SK-N-SH (cell line): ENCODE results near the gene PDCD6IP. TPM values are rescaled to one million over a fixed set of nuclear protein-coding genes. Genes with fewer than 3 reads are reported as not detected.

Experiments used
- CTCF ChIA-PET: fragments of 300-600, 350-600 bp; formaldehyde crosslinking; extraction: SDS; loops from one replicate; lab custom pipeline; 2021; lab: Yijun Ruan, JAX
- POLR2A ChIA-PET: fragments of 350-600 bp; sonication (Branson Sonifier 250); formaldehyde crosslinking; extraction: SDS; loops from one replicate; lab custom pipeline; 2020; ENCODE audit warnings: antibody characterized with exemption, inconsistent platforms; lab: Yijun Ruan, JAX
- DNase-seq: peaks from one replicate; pipeline ENCODE4 v3.0.0; 2012
- H2AFZ ChIP-seq: fragments of 200-600 bp; sonication (generic); 2 replicates; pipeline ENCODE4 v1.8.1; 2016; ENCODE audit warnings: antibody characterized with exemption, mild to moderate bottlenecking, low read depth
- H3F3A ChIP-seq: fragments of 200-600 bp; sonication (generic); replicated peaks from 2 replicates; pipeline ENCODE3; 2016; ENCODE audit warnings: antibody characterized with exemption, mild to moderate bottlenecking; ENCODE audit not compliant: insufficient read depth
- H3K27ac ChIP-seq, 2 experiments: fragments of 200-500 bp in 1 of 2; fragments of 200-600 bp in 1 of 2; sonication (Bioruptor generic) in 1 of 2; sonication (generic), shearing (Covaris generic) in 1 of 2; 2 replicates each; pipeline versions ENCODE4 v1.5.1 to v1.6.1; 2014 to 2016; ENCODE audit warnings: low read depth in 2 of 2, inconsistent platforms in 1 of 2, low read length in 1 of 2, mild to moderate bottlenecking in 1 of 2, mixed read lengths in 1 of 2
- H3K27me3 ChIP-seq: fragments of 200-600 bp; sonication (generic), shearing (Covaris generic); 2 replicates; pipeline ENCODE4 v1.6.1; 2016; ENCODE audit warnings: mixed run types; ENCODE audit not compliant: insufficient read depth
- H3K36me3 ChIP-seq, 2 experiments: fragments of 200-500 bp in 1 of 2; fragments of 200-600 bp in 1 of 2; sonication (Bioruptor generic) in 1 of 2; sonication (generic) in 1 of 2; replicated peaks in 1 of 2; 2 replicates each; pipeline versions ENCODE3 to v1.5.1; 2014 to 2016; ENCODE audit warnings: low read length in 1 of 2, mild to moderate bottlenecking in 1 of 2; ENCODE audit not compliant: insufficient read depth in 2 of 2, control insufficient read depth in 1 of 2
- H3K4me1 ChIP-seq, 2 experiments: fragments of 200-500 bp in 1 of 2; fragments of 200-600 bp in 1 of 2; sonication (Bioruptor generic) in 1 of 2; sonication (generic), shearing (Covaris generic) in 1 of 2; 2 replicates each; pipeline versions ENCODE4 v1.5.1 to v1.6.1; 2014 to 2016; ENCODE audit warnings: low read depth in 1 of 2, low read length in 1 of 2, mixed run types in 1 of 2; ENCODE audit not compliant: insufficient read depth in 2 of 2, control insufficient read depth in 1 of 2
- H3K4me2 ChIP-seq: fragments of 200-600 bp; sonication (generic), shearing (Covaris generic); 2 replicates; pipeline ENCODE4 v1.6.1; 2017; ENCODE audit warnings: mixed run types
- H3K4me3 ChIP-seq, 2 experiments: fragments of 200-500 bp in 1 of 2; fragments of 200-600 bp in 1 of 2; sonication (Bioruptor generic) in 1 of 2; sonication (generic), shearing (Covaris generic) in 1 of 2; 2 replicates each; pipeline versions ENCODE4 v1.5.1 to v1.8.1; 2014 to 2016; ENCODE audit warnings: low read depth in 2 of 2, inconsistent platforms in 1 of 2, low read length in 1 of 2, mild to moderate bottlenecking in 1 of 2, mixed read lengths in 1 of 2, moderate library complexity in 1 of 2
- H3K79me2 ChIP-seq: fragments of 200-600 bp; sonication (generic); 2 replicates; pipeline ENCODE4 v1.8.1; 2017; ENCODE audit warnings: mild to moderate bottlenecking; ENCODE audit not compliant: insufficient read depth
- H3K9ac ChIP-seq: fragments of 200-600 bp; sonication (generic); 2 replicates; pipeline ENCODE4 v1.6.1; 2017; ENCODE audit warnings: mixed run types
- H3K9me2 ChIP-seq: fragments of 200-600 bp; sonication (generic); 2 replicates; pipeline ENCODE4 v1.6.1; 2017; ENCODE audit warnings: mixed run types
- H3K9me3 ChIP-seq: fragments of 200-600 bp; sonication (generic); 2 replicates; pipeline ENCODE4 v1.6.1; 2017; ENCODE audit warnings: mixed run types, mild to moderate bottlenecking, moderate library complexity
- H4K20me1 ChIP-seq: fragments of 200-600 bp; sonication (generic); 2 replicates; pipeline ENCODE4 v1.6.1; 2017; ENCODE audit warnings: mild to moderate bottlenecking, mixed run types; ENCODE audit not compliant: insufficient read depth
- CHD2 ChIP-seq: fragments of 150-350 bp; IDR thresholded peaks from 2 replicates; pipeline ENCODE4 v1.6.1; 2018; ENCODE audit warnings: low read length; ENCODE audit not compliant: partially characterized antibody
- CTCF ChIP-seq: fragments of 200-600 bp; sonication (generic); IDR thresholded peaks from 2 replicates; pipeline ENCODE4 v1.6.1; 2017; ENCODE audit warnings: antibody characterized with exemption, mild to moderate bottlenecking, moderate library complexity
- EZH2phosphoT487 ChIP-seq: fragments of 200-600 bp; sonication (generic); IDR thresholded peaks from 2 replicates; pipeline ENCODE4 v1.6.1; 2017; ENCODE audit warnings: low read depth, mixed run types, mild to moderate bottlenecking, antibody characterized with exemption, moderate library complexity, borderline replicate concordance
- IRF3 ChIP-seq: fragments of 150-350 bp; IDR thresholded peaks from 2 replicates; pipeline ENCODE4 v1.6.1; 2016; ENCODE audit warnings: mild to moderate bottlenecking, low read depth, low read length
- JUND ChIP-seq: IDR thresholded peaks from 2 replicates; pipeline ENCODE4 v1.4.0; 2012
- MEF2A ChIP-seq: IDR thresholded peaks from 2 replicates; pipeline ENCODE4 v1.4.0; 2012; ENCODE audit warnings: low read depth, borderline replicate concordance
- MXI1 ChIP-seq: IDR thresholded peaks from 2 replicates; pipeline ENCODE4 v1.6.1; 2012; ENCODE audit warnings: mild to moderate bottlenecking, low read depth, low read length, improper control_type of control experiment
- NFIC ChIP-seq: IDR thresholded peaks from 2 replicates; pipeline ENCODE4 v1.4.0; 2012; ENCODE audit warnings: borderline replicate concordance
- PBX3 ChIP-seq: IDR thresholded peaks from 2 replicates; pipeline ENCODE4; 2012
- POLR2AphosphoS5 ChIP-seq: IDR thresholded peaks from 2 replicates; pipeline ENCODE4 v1.6.1; 2012; ENCODE audit warnings: low read depth, low read length
- SIN3A ChIP-seq: IDR thresholded peaks from 2 replicates; pipeline ENCODE4 v1.6.1; 2012; ENCODE audit warnings: low read depth, mild to moderate bottlenecking, low read length, moderate library complexity, borderline replicate concordance
- TAF1 ChIP-seq: IDR thresholded peaks from 2 replicates; pipeline ENCODE4 v1.6.1; 2012; ENCODE audit warnings: low read depth, mild to moderate bottlenecking, low read length, moderate library complexity, borderline replicate concordance
- TCF12 ChIP-seq: IDR thresholded peaks from 2 replicates; pipeline ENCODE4 v1.4.0; 2012
- TEAD4 ChIP-seq: IDR thresholded peaks from 2 replicates; pipeline ENCODE4 v1.4.0; 2012; ENCODE audit warnings: mild to moderate bottlenecking, borderline replicate concordance; ENCODE audit not compliant: insufficient read depth
- USF1 ChIP-seq: IDR thresholded peaks from 2 replicates; pipeline ENCODE4 v1.4.0; 2012; ENCODE audit warnings: low read depth, borderline replicate concordance
- YY1 ChIP-seq: IDR thresholded peaks from 2 replicates; pipeline ENCODE4 v1.4.0; 2012; ENCODE audit warnings: low read depth, mild to moderate bottlenecking
- polyA plus RNA-seq, 3 experiments: library from polyadenylated mRNA; depleted of rRNA; stranded (reverse); fragments of >200 nt; gene quantifications; 2 replicates each; pipeline ENCODE4 v1.2.3, GENCODE V29; 2012

PDCD6IP gene
- polyA plus RNA-seq, 1 of the 3 experiments (the other 2 are of a cell fraction): 49.1 TPM

GRCh38 chr3:33758281-33758680 is 40.1 kb upstream of the PDCD6IP start:
- no peak for TF ChIP-seq CTCF
- no peak for TF ChIP-seq NFIC
- TF ChIP-seq CHD2: no peak
- no peak for TF ChIP-seq SIN3A
- TF ChIP-seq JUND: no peak
- TF ChIP-seq USF1: no peak
- TF ChIP-seq POLR2AphosphoS5: no peak
- TF ChIP-seq IRF3: no peak
- TF ChIP-seq MXI1: no peak
- TF ChIP-seq PBX3: no peak
- no peak for TF ChIP-seq TAF1
- no peak for TF ChIP-seq YY1
- no peak for TF ChIP-seq TCF12
- TF ChIP-seq EZH2phosphoT487: no peak
- no peak for TF ChIP-seq TEAD4
- TF ChIP-seq MEF2A: no peak
- TF ChIP-seq, all 33 proteins: peak for 0
- Histone ChIP-seq H3K4me1 (no peaks in the 10 kb centered on the region), H3K27ac (no peak overlapping the region), H3K9me3 (0 out of 2 replicates have a peak, but pooled peaks cover 7% of the 10 kb centered on the region), H3K36me3 (no peaks in the 10 kb centered on the region), H3K27me3 (no peaks in the 10 kb centered on the region), H3K9ac (no peak overlapping the region), H3K9me2 (no peaks in the 10 kb centered on the region), H3K4me3 (no peak overlapping the region), H3K4me2 (no peak overlapping the region), H3F3A (no peaks in the 10 kb centered on the region), H4K20me1 (no peaks in the 10 kb centered on the region), H2AFZ (no peak overlapping the region), H3K79me2 (no peaks in the 10 kb centered on the region)
- CTCF ChIA-PET: no interaction called here
- no peak for DNase-seq
- POLR2A ChIA-PET: no interaction called here
